Measurements from ENCODE around the gene KIFBP.
"Not testable (repeated sequence)": the region's sequence is repeated elsewhere in the genome, so short reads cannot be mapped to it uniquely, and the experiment has no call there.

Gene KIFBP

DNA sequence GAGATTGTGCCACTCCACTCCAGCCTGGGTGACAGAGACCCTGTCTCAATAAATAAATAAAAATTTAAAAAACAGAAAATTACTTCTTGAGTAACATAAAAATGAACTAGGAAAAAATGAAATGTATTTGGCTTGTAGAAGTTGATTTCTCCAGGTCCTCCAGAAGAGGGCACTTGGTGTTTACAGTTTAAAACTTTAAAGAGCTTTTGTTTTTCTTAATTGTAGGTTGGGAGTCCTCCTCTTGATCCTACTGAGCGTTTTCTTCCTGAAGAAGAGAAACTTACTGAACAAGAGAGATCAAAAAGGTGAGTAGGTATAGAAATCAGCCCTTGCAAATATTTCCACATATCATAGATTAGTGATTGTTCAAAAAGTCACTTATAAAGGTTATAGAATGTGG is 16.2 kb downstream of the KIFBP start:
- no peak for DNase-seq (ENCODE audit: low spot score)

DNA sequence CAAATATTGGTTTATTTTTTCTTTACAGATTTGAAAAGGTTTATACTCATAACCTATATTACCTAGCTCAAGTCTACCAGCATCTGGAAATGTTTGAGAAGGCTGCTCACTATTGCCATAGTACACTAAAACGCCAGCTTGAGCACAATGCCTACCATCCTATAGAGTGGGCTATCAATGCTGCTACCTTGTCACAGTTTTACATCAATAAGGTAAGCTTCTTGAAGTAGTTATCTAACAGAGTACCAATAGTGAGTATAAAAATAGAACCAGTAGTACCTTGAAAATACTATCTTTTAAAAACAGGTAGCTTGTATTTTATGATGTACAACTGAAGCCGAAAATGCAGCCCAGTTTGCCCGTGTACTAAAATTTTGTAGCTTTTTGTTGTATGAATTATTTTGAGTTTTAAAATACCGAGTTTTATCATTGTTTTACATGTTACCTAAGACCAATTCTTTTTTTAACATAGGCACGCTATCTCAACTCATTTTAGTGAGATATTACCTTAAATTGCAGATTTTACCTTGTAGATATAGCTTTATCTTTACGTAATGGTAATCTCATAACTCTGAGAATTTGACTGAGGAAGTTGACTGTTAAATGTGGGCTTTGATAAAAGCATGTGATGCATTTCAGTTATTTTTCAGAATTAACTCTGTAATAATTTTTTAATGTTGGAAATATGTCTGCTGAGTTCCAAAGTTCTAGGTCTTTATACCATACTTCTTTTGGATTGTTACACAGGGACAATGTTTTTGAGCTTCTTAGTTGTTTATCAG is 17.3 kb downstream of the KIFBP start:
- DNase-seq (ENCODE audit: low spot score), result no peak

DNA sequence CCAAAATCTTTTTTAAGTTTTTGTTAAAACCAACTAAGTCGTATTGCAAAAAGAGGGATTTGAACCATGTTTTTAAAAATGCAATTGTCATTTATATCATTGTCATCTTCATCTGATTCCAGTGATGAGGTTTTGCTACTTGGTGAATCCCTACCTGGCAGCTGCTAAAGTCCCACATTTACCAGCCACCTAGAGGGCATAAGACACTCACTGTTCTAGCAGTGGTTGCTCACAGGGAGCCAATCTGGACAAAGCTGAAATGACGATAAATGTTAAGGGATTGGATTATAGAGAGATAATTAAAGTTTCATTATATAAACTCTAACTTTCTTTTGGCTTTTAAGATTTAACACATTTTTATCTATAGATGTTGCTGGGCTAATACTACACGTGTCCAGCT is 18.7 kb downstream of the KIFBP start:
- DNase-seq (ENCODE audit: low spot score), result no peak

DNA sequence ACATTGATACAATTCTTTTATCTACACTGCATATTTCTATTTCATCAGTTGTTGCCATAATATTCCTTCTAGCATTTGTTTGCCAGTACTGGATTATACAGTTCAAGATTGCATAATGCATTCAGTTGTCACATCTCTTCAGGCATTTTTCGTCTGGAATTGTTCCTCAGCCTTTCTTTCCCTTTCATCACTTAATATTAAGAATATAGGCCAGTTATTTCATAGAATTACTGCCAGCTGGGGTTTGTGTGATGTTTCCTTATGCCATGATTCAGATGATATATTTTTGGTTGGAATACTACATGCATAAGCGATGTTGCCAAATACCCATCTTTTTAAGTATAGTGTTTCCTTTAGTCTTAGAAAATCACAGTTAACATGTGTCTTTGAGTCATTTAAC is 20.8 kb downstream of the KIFBP start:
- no peak for DNase-seq (ENCODE audit: low spot score)

DNA sequence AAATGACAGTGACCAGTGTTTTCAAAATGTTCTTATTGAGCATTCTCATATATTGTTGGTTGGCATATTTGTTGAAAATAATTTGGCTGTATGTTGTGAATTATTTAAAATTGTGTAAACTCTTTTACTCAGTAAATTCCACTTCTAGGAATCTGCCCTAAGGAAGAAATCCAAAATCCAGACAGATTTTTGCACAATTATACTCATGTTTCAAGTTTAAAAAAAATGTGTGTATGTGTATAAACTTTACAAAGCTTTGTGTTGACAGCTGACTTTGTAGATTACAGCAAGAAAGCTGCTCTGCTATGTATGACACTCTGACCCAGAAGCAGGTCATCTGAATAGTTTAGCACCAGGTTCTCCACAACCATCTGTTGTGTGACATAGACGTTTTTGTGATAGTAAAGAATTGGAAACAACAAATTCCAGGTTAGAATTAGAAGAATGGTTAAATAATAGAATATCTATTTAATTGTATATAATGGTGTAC is 21.6 kb downstream of the KIFBP start:
- DNase-seq (ENCODE audit: low spot score), result no peak

DNA sequence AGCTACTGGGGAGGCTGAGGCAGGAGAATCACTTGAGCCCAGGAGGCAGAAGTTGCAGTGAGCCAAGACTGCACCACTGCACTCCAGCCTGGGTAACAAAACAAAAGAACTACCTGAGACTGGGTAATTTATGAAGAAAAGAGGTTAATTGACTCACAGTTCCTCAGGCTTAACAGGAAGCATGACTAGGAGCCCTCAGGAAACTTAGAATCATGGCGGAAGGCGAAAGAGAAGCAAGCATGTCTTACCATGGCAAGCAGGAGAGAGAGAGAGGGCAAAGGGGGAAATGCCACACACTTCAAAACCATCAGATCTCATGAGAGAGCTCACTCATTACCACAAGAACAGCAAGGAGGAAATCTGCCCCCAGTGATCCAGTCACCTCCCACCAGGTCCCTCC is 24.2 kb downstream of the KIFBP start:
- not testable (repeated sequence) for DNase-seq (ENCODE audit: low spot score)

DNA sequence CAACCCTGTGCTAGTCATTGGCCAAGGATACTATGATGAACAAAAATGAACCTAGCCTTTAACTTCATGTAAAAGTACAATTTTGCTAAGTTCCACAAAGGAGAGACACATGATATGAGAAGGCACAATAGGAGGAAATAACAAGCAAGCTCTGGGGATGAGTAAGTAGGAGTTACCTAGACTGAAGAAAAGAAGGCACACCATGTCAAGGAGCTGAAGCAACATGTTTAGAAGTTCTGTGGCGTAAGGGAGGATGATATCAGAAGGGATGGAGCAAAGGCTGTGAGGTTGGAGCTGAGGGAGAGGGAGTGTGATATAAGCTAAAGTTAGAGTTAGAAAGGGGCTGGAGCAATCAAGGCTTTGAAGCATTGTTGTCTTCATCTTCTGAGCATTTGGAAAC is 25.6 kb downstream of the KIFBP start:
- DNase-seq (ENCODE audit: low spot score), result no peak

DNA sequence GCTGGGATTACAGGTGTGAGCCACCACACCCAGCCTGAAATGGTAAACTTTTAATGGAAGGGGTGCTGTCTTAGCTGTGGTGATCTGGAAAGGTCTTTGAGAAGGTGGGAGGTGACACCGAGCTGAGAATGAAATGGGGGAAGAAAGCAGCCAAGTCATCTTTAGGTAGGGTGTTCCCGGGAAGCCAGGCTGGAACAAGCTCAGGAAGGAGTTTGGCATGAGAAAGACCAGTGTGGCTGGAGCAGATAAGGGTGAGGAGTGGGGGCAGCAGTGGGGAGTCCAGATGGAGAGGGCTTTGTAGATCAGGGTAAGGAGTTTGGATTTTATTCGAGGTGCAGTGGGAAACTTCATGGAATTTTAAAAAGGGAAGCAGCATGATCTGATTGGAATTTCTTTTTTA is 30.0 kb downstream of the KIFBP start:
- no peak for DNase-seq (ENCODE audit: low spot score)

DNA sequence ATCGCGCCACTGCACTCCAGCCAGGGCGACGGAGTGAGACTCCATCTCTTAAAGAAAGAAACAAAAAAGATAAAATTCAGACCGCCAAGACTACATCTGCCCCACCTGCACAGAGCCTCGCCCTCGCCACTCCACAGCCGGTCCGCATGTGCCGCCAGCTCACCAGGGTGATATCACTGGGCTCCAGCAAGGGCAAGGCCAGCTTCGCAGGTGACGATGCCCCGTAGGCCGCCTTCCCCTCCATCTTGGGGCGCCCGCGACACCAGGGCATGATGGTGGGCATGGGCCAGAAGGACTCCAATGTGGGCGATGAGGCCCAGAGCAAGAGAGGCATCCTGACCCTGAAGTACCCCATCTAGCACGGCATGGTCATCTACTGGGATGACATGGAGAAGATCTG is 34.0 kb downstream of the KIFBP start:
- DNase-seq (ENCODE audit: low spot score), result no peak

DNA sequence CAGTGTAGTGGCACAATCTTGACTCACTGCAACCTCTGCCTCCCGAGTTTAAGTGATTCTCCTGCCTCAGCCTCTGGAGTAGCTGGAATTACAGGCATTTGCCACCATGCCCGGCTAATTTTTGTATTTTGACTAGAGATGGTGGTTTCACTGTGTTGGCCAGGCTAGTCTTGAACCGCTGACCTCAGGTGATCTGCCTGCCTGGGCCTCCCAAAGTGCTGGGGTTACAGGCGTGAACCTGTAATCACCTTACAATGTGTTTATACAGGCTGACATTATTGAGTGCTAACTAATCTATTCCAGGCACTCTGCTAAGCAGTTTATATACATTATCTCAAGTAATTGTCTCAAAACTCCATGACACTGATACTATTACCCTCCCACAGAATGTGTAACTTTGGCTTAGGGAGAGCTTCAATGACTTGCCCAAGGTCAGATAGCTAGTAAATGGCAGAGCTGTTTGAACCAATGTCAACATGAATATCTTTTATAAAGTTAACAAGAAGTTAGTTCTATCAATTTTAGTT is 36.8 kb downstream of the KIFBP start:
- no peak for DNase-seq (ENCODE audit: low spot score)

DNA sequence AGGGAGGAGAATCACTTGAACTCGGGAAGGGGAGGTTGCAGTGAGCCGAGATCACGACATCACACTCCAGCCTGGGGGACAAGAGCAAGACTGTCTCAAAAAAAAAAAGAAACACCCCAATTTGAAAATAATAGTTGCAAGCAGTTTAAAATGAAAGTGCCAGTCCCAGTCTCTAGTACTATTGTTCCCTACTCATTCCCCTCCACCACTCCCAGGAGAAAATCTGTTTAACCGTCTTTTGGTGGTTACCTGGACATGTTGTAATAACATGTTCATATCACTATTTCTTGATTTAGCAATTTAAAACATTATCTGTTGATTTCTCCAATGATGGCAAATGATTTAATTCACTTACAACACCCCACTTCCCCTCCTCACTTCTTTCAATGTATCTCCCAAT is 44.7 kb downstream of the KIFBP start:
- no peak for DNase-seq (ENCODE audit: low spot score)

DNA sequence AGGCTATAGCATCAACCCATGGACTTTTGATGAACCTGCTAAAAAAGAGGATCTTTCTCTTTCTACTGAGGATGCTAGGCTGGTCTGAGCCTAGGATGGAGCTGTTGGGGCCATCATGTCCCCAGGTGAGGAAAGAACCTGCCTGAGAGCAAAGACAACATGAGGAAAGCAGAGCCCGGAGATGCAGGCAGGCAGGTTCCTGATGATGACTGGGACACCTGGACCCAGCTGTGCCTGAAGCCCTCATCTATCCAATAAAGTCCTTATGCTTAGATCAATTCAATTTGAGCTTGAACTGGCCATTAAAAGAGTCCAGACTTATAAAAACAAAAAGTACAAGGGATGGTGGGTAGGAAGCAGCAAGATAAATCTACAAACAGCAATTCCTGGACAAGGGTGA is 48.9 kb downstream of the KIFBP start:
- DNase-seq (ENCODE audit: low spot score), result no peak

DNA sequence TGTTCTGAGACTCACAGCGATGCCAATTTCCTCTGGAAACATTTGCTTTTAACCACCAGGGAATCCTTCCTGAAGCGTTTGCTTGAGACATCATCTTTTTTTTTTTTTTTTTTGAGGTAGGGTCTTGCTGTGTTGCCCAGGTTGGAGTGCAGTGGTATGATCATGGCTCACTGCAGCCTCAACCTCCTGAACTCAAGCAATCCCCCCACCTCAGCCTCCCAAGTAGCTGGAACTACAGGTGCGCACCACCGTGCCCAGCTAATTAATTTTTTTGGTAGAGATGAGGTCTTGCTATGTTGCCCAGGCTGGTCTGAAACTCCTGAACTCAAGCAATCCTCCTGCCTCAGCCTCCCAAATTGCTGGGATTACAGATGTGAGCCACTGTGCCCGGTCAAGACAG is 52.3 kb downstream of the KIFBP start:
- DNase-seq (ENCODE audit: low spot score), result not testable (repeated sequence)

DNA sequence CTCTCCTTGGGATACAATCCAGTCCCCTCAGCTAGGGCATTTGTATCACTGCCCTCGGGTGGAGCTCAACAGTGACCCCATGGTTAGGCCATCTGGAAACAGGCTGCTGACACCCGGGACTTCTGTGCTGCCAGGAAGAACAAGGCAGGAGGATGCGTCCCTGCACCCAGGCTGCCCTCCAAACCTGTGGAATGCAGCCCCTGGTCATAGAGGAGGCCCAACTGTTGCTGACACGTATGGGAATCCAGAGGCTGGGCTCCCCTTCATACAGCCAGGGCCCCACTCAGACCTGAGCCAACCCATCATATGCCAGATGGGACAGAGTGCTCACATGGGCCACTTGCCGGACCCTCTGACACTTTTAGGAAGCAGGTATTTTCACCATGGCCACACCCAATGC is 53.8 kb downstream of the KIFBP start:
- no peak for DNase-seq (ENCODE audit: low spot score)

DNA sequence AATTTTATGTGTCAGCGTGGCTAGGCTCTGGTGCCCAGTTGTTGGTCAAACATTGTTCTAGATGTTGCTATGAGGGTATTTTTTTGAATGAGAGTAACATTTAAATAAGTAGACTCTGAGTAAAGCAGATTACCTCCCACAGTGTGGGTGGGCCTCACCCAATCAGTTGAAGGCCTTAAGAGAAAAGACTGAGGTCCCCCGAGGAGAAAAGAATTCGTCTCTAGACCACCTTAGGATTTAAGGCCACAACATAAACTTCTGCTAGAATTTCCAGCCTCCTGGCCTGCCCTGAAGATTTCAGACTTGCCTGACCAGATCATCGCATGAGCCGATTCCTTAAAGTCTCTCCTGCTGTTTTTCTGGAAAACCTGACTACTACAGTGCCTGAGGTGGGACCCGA is 54.2 kb downstream of the KIFBP start:
- no peak for DNase-seq (ENCODE audit: low spot score)

DNA sequence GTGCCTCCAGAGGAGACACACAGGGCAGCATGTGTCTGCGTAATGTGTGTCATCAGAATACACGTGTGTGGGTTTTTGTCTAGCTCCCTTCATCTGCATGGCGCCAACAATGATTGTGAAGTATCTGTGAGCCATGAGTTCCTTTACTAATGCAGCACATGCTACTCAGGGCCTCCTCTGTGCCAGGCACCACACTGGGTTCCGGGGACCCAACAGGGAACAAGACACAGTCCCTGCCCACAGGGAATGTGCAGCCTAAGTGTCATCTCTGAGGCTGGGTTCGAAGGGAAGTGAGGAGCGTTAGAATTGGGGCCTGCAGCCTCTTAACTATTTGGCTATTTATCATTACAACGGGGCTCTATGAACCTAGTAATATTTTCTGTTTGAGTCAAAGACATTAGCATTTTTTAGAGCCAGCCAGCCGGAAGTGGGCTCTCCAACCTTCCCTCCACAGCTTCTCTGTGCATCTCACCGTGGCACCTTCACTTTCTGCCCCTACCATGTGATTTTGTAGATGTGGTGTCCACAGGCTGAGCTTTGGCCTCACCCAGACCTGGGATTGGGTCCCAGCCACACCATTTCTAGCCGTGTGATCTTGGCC is 55.4 kb downstream of the KIFBP start:
- DNase-seq (ENCODE audit: low spot score), result no peak

DNA sequence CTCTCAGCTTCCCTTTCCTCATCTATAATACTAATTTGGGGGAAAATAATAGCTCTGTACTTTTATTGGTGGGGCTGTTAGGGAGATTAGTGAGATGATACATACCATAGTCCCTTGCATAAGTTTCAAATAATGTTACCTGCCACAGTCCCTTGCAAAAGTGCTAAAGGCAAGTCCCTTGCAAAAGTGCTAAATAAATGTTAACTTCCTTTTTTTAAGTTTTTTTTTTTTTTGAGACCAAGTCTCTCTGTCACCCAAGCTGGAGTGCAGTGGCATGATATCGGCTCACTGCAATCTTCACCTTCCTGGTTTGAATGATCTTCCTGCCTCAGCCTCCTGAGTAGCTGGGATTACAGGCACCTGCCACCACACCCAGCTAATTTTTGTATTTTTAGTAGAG is 55.9 kb downstream of the KIFBP start:
- DNase-seq (ENCODE audit: low spot score), result no peak

DNA sequence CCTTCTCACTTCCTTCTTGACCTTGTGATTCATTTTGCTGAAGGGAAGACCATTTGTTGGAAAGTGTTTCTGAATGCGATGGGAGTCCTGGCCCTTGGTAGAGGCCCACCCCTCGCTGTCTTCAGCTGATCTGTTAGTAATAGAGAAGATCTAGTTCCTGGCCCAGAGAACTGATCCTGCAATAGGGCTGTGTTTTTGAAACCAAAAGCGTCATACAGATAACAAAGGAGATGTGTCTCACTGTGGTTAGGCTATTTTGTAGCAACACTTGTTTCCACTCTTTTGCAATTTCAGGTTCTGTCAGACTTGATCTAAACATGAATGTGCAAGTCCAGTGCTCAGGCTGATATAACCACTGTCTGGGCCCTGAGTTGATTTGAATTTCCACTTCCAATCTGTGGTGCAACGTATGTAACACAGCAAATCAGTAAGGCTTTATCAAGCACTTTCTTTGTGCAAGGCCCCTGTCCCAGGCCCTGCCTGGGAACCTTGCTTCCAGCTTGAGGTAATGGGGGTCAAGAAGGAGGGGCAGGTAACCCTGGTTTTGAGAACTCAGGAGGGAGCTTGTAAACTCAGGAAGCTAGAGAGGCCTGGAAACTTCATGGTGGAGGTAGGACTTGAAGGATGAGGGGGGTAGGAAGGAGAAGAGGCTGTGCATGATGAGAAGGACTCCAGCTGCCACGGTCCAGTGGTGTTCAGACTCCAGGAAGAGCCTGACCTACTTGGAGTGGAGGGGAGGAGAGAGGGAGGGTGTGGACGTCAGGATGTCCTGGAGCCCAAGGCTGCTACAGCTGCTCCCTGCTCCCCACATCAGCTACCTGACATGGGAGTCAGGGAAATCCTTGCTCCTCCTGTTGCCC is 57.1 kb downstream of the KIFBP start:
- no peak for DNase-seq (ENCODE audit: low spot score)

DNA sequence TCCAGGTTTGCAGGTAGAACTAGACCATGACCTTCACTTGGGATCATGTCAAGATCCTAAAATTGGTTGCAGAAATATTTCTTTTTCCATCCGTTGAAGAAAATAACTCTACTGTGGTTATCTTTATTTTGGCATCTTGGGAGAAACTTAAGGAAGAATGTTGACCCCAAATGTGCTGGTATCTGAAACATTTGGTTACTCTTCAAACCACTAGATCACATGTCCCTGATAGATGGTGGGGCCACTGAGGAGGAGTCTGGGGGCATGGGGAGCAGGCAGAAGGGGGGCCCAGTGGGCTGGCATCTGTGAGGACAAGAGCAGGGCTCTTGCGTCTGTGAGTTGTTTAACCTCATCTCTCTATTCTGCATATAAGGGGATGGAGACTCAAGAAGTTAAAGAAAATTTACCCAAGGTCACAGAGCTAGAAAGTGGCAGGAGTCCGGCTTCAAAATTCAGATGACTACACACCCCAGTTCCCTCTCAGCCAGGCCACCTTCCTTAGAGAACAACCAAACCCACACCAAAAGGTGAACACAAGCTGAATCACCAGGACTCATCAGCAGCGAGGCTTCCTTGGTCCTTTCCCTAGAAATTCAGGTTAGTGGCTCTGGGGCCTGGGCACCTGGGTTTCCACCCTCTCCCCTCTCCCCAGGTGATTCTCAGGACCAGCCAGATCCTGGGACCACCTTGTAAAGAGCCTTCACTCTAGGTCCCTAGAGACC is 58.7 kb downstream of the KIFBP start:
- DNase-seq (ENCODE audit: low spot score), result no peak

DNA sequence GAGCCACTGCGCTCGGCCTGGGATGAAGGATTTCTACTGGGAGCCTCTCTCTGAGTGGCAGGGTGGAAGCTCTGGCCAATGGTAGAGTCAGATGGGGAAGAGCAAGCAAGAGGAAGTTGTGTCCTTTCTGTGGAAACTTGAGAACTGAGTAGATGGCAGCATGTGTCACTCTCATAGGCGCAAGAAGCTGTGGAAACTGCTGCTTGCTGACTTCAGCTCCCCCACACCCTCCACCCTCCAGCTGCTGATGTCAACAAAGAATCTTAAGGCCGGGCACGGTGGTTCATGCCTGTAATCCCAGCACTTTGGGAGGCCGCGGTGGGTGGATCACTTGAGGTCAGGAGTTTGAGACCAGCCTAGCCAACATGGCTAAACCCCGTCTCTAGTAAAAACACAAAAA is 59.5 kb downstream of the KIFBP start:
- no peak for DNase-seq (ENCODE audit: low spot score)

DNA sequence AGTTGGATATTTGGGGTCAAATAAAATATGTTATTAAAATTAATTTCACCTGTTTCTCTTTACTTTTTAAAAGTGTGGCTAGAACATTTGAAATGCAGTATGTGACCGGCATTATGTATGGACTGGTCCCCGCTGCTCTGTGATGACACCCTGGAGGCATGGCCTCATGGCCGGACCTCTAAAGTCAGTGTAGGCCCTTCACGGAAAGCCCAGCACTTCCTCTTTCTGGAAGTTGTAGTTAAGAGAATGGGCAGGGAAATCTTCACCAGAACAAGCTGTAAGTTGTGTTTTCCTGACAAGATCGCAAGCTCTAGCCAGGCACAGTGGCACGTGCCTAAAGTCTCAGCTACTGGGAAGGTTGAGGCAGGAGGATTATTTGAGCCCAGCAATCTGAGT is 61.0 kb downstream of the KIFBP start:
- DNase-seq (ENCODE audit: low spot score), result no peak

DNA sequence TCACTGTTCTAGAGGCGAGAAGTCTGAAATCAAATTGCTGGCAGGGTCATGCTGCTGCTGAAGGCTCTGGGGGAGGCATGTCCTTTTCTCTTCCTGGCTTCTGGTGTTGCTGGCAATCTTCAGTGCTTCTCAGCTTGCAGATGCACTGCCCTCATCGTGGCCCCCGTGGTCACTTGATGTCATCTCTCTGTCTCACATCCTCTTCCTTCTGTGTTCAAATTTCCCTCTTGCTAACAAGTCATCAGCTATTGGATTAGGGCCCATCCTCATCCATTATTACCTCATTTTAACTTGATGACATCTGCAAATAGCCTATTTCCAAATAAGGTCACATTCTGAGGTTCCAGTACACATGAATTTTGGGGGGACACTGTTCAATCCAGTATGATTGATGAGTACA is 62.7 kb downstream of the KIFBP start:
- DNase-seq (ENCODE audit: low spot score), result no peak
